ENCODE measurements around the gene RPL13A.
"Not testable (repeated sequence)": the region's sequence is repeated elsewhere in the genome, so short reads cannot be mapped to it uniquely, and the experiment has no call there.

The RPL13A gene

DNA sequence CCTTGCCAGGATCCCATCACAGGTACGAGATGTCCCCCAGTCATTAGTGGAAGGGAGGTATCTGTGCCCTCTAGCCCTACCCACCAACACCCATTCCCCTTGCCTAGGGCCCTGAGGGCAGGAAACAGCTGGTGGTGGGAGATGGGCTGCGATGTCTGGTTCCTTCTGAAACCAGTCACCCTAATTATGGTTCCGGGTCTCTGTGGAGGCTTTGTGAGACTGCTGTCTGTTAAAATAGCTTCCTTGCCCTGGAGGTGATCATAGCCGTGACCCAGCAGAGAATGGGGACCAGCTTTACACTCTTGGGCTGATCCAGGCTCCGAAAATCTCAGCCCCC lies 28.9 kb upstream of the RPL13A start:
- ATAC-seq = no peak

DNA sequence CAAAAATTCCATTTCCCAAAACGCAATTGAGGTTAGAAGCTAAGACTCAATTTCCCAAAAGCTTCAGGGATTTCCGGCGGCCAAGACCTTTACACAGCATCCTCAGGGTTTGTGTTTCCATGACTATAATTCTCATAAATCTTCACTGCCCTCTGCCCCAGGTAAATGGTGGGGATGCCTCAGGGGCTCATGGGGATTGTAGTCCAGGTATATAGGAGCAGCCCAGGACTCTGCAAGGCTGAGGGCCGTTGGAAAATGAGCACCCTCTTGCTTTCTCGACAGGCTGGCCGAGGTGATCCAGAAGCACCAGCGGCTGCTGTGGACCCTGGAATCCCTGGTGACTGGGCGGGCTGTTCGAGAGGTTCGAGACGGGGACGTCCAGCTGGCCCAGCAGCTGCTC lies 28.0 kb upstream of the RPL13A start:
- no peak for ATAC-seq

DNA sequence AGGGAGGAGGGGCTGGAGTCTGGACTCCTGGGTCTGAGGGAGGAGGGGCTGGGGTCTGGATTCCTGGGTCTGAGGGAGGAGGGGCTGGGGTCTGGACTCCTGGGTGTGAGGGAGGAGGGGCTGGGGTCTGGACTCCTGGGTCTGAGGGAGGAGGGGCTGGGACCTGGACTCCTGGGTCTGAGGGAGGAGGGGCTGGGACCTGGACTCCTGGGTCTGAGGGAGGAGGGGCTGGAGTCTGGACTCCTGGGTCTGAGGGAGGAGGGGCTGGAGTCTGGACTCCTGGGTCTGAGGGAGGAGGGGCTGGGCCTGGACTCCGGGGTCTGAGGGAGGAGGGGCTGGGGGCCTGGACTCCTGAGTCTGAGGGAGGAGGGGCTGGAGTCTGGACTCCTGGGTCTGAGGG lies 26.3 kb upstream of the RPL13A start:
- ATAC-seq = not testable (repeated sequence)

DNA sequence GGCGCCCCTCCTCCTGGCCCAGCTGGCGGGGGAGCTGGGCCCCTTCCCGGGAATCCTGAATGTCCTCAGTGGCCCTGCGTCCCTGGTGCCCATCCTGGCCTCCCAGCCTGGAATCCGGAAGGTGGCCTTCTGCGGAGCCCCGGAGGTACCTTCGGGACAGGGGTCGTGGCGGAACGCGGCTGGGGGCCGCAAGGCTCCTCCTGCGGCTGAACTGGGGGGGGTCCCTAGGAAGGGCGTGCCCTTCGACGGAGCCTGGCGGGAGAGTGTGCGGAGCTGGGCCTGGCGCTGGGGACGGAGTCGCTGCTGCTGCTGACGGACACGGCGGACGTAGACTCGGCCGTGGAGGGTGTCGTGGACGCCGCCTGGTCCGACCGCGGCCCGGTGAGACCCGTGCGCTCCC lies 25.8 kb upstream of the RPL13A start:
- ATAC-seq = no peak

DNA sequence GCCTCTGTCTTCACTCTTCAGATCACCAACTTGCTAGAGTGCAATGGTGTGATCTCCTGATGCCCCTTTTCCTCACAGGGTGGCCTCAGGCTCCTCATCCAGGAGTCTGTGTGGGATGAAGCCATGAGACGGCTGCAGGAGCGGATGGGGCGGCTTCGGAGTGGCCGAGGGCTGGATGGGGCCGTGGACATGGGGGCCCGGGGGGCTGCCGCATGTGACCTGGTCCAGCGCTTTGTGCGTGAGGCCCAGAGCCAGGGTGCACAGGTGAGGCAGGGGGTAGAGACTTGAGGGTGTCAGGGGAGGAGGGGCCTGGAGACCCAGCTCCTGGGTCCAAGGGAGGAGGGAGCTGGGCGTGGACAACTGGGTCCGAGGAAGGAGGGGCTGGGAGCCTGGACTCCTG lies 24.9 kb upstream of the RPL13A start:
- ATAC-seq = no peak

DNA sequence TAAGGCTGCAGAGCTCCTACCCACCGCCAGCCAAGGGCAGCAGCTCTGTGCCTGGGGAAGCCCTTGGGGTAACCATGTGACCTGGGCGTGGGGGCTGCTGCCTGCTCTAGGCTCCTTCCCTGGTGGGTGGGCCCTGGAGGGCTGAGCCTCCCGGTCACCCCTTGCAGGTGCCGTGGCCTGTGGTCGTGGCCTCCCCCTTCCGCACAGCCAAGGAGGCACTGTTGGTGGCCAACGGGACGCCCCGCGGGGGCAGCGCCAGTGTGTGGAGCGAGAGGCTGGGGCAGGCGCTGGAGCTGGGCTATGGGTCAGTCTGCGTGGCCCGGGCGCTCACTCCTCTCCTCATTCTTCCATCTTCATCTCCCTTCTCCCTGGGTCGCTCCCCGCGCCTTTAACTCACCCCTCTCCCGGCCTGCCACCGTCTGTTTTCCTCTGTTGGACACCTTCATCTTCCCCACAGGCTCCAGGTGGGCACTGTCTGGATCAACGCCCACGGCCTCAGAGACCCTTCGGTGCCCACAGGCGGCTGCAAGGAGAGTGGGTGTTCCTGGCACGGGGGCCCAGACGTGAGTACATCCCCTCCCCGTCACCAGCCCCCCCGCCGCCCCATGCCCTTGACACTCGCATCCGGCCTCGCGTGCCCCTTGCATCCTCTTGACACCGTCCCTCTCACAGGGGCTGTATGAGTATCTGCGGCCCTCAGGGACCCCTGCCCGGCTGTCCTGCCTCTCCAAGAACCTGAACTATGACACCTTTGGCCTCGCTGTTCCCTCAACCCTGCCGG lies 23.3 kb upstream of the RPL13A start:
- ATAC-seq = no peak

DNA sequence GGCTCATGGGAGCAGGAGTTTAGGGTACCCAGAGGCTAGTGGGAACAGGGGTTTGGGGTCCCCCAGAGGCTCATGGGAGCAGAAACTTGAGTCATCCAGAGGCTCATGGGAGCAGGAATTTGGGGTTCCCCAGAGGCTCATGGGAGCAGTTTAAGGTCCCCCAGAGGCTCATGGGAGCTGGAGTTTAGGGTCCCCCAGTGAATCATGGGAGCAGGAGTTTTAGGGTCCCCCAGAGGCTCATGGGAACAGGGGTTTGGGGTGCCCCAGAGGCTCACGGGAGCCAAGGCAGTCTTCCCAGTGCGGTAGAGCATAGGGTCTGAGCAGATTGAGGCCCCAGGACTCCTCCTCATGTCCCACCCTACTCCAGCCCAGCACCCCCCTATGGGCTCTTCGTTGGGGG lies 22.0 kb upstream of the RPL13A start:
- ATAC-seq = no peak

DNA sequence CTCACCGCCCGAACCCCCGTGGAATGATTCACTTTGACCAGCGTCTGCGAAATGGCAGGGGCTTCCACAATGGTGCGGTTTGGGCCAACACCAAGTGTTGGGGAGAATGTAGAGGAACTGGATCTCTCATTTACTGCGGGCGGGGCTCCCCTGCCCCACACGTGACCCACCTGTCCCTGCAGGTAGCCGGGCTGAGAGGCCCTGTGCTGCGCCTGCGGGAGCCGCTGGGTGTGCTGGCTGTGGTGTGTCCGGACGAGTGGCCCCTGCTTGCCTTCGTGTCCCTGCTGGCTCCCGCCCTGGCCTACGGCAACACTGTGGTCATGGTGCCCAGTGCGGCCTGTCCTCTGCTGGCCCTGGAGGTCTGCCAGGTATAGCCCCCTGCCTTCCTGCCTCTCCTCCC lies 19.2 kb upstream of the RPL13A start:
- ATAC-seq = no peak

DNA sequence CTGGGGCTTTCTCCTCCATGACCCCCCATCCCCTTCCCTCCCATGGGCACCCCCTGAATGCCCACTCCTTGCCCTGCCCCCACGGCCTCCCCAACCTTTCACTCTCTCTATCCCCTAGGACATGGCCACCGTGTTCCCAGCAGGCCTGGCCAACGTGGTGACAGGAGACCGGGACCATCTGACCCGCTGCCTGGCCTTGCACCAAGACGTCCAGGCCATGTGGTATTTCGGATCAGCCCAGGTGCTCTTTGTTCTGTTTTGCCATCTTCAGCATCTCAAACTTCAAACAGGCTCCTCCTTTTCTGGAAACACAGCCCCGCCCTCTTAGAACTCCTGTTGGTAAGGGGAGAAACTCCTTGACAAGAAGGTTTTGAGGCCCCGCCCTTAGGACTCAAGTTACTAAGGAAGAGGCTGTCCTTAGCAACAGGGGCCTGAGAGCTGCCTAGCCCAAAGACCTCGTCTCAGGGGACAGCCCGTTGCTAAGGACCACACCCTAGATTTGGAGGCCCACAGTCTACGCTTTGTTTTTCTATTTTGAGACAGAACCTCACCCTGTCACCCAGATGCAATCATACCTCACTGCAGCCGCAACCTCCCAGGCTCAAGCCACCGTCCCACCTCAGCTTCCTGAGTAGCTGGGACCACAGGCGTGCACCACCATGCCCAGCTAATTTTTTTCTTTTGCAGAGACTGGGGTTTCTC lies 18.5 kb upstream of the RPL13A start:
- ATAC-seq = peak; percentile 69 to 77

DNA sequence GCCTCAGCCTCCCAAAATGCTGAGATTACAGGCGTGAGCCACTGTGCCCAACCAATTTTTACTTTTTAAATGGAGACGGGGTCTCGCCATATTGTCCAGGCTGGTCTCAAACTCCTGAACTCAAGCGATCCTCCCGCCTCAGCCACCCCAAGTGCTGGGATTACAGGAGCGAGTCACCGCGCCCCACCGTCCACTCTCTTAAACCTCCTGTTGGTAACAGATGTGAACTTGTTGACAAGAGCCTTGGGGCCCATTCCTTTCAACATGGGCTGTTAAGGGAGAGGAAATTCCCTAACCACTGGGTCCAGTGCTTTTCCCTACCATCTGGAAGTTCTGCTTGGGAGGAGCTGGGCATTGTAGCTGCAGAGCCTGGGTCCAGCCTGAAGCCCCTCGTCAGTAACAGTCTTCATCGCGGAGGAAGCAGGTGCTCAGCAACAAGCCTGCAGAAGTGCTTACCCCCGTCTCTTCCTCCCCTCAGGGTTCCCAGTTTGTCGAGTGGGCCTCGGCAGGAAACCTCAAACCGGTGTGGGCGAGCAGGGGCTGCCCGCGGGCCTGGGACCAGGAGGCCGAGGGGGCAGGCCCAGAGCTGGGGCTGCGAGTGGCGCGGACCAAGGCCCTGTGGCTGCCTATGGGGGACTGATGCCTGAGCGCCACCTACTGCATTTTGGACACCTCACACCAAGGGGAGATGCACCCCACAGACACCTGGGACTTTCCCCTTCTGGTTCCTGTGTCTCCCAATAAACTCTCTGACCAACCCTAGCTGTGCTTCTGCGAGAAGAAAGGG lies 17.4 kb upstream of the RPL13A start:
- peak; percentile 34 to 46 for ATAC-seq

DNA sequence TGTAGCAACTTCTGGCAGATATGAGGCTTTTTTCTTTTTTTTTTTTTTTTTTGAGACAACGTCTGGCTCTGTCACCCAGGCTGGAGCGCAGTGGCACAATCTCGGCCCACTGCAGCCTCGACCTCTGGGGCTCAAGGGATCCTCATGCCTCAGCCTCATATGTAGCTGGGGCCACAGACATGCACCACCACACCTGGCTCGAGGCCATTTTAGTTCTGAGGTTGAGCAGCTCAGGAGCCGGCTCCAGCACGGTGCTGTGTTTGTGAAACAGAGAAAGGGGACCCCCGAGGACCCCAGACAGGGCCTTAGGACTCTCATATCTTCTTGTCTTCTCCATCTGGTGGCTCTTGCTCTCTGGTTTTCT lies 16.8 kb upstream of the RPL13A start:
- ATAC-seq = no peak

DNA sequence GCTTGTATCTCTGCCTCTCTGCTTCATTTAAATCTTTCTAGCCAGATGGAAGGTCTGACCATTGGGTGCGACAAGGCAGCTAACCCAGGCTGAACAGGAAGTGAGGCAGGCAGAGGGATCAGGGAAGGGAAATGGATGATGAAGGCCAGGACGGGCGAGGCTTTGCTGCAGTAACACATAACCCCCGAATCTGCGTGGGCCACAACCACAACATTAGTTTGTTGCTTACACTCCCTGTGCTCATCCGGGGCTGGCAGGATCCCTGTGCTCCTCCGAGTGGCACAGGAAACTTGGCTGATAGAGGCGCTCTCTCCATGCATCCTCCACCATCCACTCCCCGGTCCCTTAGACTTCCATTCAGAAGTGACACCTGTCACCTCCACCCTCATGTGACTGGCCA lies 14.5 kb upstream of the RPL13A start:
- ATAC-seq = no peak

DNA sequence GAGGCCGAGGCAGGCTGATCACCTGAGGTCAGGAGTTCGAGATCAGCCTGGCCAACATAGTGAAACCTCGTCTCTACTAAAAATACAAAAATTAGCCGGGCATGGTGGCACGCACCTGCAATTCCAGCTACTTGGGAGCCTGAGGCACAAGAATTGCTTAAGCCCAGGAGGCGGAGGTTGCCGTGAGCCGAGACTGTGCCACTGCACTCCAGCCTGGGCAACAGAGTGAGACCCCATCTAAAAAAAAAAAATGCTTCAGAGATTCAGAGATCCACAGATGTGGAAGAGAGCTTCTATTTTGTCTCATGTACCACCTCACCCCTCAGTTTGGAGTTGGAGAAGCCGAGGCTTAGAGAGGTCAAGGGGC lies 13.9 kb upstream of the RPL13A start:
- not testable (repeated sequence) for ATAC-seq

DNA sequence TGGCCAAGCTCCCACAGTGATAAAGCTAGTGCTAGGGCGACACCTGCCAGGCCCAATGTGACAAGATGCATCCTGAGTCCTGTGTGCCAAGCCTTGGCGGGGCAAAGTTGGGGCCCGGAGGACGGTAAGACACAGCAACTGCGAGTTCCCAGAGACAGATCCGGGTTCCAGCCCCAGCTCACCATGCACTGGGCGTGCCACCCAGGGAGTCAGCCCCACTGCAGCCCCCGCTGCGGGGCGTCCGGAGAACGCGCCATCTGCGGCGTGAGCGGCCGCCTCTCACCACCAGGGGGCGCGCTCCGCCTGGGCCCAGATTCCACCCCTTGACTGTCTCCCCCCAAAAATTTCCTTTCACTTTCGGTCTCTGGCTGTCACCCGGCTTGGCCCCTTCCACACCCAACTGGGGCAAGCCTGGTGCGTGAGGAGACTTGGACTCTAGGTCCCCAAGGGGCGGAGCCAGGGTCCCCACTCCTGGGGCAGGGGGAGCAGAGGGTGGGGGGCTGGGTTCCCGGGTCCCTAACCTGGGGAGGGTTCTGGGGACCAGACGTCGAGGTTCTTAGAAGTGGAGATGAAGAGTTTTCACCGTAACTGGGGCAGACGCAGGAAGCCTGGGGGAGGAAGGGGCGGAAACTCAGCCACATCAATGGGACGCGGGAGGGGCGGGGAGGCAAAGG lies 13.4 kb upstream of the RPL13A start, which contains the start of gene FLT3LG:
FLT3LG (plus strand) TSS at position 348 of the 674 bp plus-strand sequence. CDS start 425 bp downstream, outside the sequence.
- peak; percentile 76 to 77 for ATAC-seq

DNA sequence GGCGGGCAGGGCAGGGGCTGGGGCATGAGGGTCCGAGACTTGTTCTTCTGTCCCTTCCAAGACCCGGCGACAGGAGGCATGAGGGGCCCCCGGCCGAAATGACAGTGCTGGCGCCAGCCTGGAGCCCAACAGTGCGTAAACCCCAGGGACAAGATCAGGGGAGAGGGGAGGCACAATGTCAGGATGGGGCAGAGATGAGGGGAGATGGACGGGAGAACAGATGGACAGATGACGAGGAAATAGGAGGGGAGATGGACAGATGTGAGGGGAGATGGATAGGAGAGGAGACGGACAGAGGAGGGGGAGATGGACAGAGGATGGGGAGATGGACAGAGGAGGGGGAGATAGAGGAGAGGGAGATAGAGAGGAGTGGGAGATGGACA lies 12.9 kb upstream of the RPL13A start:
- no peak for ATAC-seq

DNA sequence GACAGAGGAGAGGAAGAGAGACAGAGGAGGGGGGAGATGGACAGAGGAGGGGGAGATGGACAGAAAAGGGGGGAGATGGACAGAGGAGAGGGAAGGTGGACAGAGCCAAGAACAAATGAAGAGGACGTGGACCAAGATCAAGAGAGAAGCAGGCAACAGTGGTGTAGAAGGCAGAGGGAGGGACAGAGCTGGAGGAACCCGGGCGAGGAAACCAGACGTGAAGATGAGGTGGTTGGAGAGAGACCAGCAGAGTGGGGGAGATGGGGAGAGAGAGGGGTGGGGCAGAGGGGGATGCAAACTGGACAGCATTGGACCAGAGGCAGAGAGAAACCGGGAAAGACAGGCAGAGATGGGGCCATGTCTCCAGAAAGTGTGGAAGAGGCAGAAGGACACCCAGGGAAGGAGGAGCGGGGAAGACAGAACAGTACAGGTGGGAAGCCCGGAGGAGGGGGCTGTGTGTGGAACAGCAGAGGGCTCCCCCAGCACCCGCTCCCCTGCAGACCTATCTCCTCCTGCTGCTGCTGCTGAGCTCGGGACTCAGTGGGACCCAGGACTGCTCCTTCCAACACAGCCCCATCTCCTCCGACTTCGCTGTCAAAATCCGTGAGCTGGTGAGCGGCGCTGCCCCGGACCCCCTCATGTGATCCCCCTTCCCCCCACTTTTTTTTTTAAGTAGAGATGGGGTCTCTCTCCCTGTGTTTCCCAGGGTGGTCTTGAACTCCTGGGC lies 12.1 kb upstream of the RPL13A start:
- ATAC-seq = no peak

DNA sequence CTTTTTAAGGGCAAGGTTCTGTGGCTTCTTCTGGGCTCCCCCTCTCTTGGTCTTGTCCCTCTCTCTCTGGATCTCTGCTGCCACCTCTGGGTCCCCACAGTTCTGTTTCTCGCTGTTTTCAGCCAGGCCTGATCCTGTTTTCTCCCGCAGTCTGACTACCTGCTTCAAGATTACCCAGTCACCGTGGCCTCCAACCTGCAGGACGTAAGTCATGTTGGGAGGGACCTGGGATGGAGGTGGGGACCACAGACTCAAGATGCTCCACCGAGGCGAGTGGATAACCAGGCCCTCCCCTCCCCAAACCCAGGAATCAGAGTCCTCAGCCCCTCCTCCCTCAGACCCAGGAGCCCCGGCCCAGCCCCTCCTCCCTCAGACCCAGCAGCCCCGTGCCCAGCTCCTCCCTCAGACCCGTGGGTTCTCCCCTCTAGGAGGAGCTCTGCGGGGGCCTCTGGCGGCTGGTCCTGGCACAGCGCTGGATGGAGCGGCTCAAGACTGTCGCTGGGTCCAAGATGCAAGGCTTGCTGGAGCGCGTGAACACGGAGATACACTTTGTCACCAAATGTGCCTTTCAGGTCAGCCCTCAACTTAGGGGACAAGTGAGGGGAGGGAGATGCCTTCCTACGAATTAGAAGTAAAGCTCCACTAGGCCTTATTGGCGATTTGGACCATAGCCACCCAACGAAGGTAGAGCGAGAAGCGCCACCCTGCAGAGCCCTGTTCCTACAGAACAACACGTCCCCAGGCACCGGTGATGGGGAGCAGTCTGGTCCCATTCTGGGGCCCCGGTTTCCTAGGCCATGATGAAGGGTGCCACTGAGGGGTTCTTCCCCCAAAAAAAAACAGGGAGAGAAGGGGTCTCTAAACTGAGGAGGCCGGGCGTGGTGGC lies 11.2 kb upstream of the RPL13A start:
- ATAC-seq = peak; percentile 56 to 57

DNA sequence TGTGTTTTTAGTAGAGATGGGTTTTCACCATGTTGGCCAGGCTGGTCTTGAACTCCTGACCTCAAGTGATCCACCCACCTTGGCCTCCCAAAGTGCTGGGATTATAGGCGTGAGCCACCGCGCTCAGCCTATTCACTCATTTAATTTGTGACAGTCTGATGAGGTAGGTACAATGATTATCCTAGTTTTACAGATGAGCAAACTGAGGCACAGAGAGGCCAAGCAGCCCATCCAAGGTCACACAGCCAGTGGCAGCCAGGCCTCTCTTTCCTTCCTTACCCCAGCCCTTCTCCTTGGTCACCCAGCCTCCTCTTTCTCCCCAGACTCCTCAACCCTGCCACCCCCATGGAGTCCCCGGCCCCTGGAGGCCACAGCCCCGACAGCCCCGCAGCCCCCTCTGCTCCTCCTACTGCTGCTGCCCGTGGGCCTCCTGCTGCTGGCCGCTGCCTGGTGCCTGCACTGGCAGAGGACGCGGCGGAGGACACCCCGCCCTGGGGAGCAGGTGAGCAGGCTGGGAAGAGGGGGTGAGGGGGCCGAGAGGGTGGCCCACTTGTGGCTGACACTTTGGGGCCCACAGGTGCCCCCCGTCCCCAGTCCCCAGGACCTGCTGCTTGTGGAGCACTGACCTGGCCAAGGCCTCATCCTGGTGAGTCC lies 7.3 kb upstream of the RPL13A start:
- no peak for ATAC-seq

DNA sequence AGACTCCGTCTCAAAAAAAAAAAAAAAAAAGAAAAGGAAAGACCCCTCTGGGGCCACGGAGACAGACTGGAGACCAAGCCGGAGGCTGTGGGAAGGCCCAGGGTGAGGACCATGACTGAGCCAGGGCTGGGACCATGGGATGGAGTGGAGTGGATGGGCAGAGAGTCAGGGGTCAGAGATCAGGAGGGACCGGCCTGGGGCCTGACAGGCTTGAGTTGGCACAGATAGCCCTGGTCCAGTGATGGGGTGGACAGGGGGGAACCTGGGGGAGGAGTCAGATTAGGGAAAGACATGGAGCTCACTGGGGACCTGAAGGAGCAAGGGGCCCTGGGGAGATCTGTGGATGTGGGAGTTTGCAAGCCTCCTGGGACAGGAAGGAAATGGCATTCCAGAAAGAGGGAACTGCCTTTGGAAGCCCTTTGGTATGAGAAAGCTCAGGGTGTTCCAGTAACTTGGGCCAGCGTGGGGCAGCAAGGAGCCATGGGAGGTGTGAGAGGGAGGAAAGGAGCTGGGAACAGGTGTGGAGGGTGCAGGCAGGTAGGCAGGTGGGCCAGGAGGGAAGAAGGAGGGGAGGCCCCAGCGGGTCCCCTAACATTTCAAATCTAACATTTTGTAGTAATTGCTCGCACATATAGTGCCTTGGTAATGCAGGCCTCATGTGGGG lies 6.3 kb upstream of the RPL13A start:
- ATAC-seq = no peak

DNA sequence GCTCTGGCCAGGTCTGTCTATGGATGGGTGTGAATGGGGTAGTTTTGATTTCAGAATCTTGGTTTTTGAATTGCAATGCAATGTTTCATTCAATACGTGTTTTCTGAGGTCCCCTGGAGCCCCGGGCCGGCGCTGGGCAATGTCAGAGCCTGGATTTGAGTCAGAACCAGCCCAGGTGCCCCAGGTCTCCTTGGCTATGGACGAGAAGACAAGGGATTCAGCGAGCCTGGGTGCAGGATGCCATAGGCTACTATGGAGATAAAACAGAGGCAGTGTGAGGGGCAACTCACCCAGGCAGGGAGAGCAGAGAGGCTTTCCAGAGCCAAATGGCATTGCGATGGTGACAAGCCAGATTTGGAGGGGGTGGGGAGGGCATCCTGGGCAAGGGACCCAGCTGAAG lies 1.2 kb upstream of the RPL13A start:
- ATAC-seq = no peak

All from activated CD4-positive, CD25-positive, alpha-beta regulatory T cell treated with anti-CD3 and anti-CD28 coated beads, Interleukin-2, amount 50 U/mL, for 24 hours (primary cell).